GM12875 (cell line): ENCODE results near the gene ARL8A.
A peak's percentile ranks its signal among the peaks of the same experiment; 100 is the strongest.

ENCODE experiments used
- H3K4me3 ChIP-seq: one replicate; pipeline ENCODE4 v1.5.1; 2011; ENCODE audit warnings: low read depth, low read length, control low read depth
- CTCF ChIP-seq: IDR thresholded peaks from 2 replicates; pipeline ENCODE4 v1.5.1; 2011; ENCODE audit warnings: low read depth, mild to moderate bottlenecking, control low read depth, inconsistent platforms, low read length, moderate library complexity, borderline replicate concordance; ENCODE audit not compliant: insufficient read depth

ARL8A gene

GRCh38 chr1:202159534-202160371 is 15.2 kb upstream of the ARL8A start:
- no peak for TF ChIP-seq CTCF
- H3K4me3 ChIP-seq = peak overlapping the region; percentile 98

- H3K4me3 ChIP-seq = peak overlapping the region; percentile 98
- peak; percentile 69 for TF ChIP-seq CTCF
These were observed 14.4 kb upstream of the ARL8A start for GRCh38 chr1:202158810-202159533.

GRCh38 chr1:202157945-202158344 is 13.4 kb upstream of the ARL8A start:
- no peak for TF ChIP-seq CTCF
- no peak overlapping the region for H3K4me3 ChIP-seq

- H3K4me3 ChIP-seq = no peak overlapping the region
- TF ChIP-seq CTCF = no peak
These were observed 12.1 kb upstream of the ARL8A start for GRCh38 chr1:202156590-202156989.

- no peak overlapping the region for H3K4me3 ChIP-seq
- TF ChIP-seq CTCF = no peak
These were observed 11.0 kb upstream of the ARL8A start for GRCh38 chr1:202155478-202156021.

- peak; percentile 66; the same call in 1 of the 2 replicates for TF ChIP-seq CTCF
- no peak overlapping the region for H3K4me3 ChIP-seq
These were observed 10.4 kb upstream of the ARL8A start for GRCh38 chr1:202154766-202155477.
